H1 (cell line): ENCODE data around the gene STX8. TPM values are rescaled to one million over a fixed set of nuclear protein-coding genes. Genes with fewer than 3 reads are reported as not detected.

Source experiments
- CTCF ChIA-PET: fragments of 300-600 bp; sonication (Branson Sonifier 250); formaldehyde crosslinking; loops from one replicate; lab custom pipeline; 2021; ENCODE audit not compliant: partially characterized antibody; lab: Charles Lee
- POLR2A ChIA-PET: fragments of 300-600 bp; sonication (Branson Sonifier 250); formaldehyde crosslinking; loops from one replicate; lab custom pipeline; 2021; ENCODE audit warnings: inconsistent platforms; ENCODE audit not compliant: partially characterized antibody; lab: Charles Lee
- DNase-seq, 2 experiments: peaks; one replicate each; pipeline versions ENCODE4 v3.0.0 to v3.0.0-alpha.2; 2010 to 2022; ENCODE audit warnings: low spot score in 2 of 2, low read depth in 1 of 2, mixed read lengths in 1 of 2
- FAIRE-seq: peaks from 2 replicates; lab custom pipeline; 2011; peaks lifted over from hg19 to GRCh38; lab: Jason Lieb, UNC
- H2AFZ ChIP-seq: 2 replicates; pipeline ENCODE4 v1.8.1; 2012; ENCODE audit warnings: low read length, inconsistent platforms
- H2AK5ac ChIP-seq: 2 replicates; pipeline ENCODE4 v1.6.1; 2013; ENCODE audit warnings: low read depth, low read length
- H2BK120ac ChIP-seq: replicated peaks from 2 replicates; pipeline ENCODE3; 2013; ENCODE audit warnings: low read depth, low read length, inconsistent platforms
- H2BK12ac ChIP-seq: 2 replicates; pipeline ENCODE4 v1.6.1; 2013; ENCODE audit warnings: low read depth, low read length
- H2BK15ac ChIP-seq: 2 replicates; pipeline ENCODE4 v1.6.1; 2013; ENCODE audit warnings: low read length
- H2BK20ac ChIP-seq: 2 replicates; pipeline ENCODE4 v1.6.1; 2013; ENCODE audit warnings: low read length
- H2BK5ac ChIP-seq: 2 replicates; pipeline ENCODE4 v1.6.1; 2013; ENCODE audit warnings: low read depth, low read length
- H3K14ac ChIP-seq: 2 replicates; pipeline ENCODE4 v1.6.1; 2013; ENCODE audit warnings: inconsistent platforms; ENCODE audit not compliant: insufficient read length
- H3K18ac ChIP-seq: 2 replicates; pipeline ENCODE4 v1.6.1; 2013; ENCODE audit warnings: low read length; ENCODE audit errors: extremely low read depth
- H3K23ac ChIP-seq: 2 replicates; pipeline ENCODE4 v1.6.1; 2013; ENCODE audit warnings: inconsistent platforms; ENCODE audit not compliant: insufficient read length
- H3K23me2 ChIP-seq: 2 replicates; pipeline ENCODE4 v1.6.1; 2013; ENCODE audit warnings: low read depth, low read length
- H3K27ac ChIP-seq: 2 replicates; pipeline ENCODE4 v1.6.1; 2011; ENCODE audit warnings: low read depth, low read length, inconsistent platforms
- H3K27me3 ChIP-seq, 4 experiments: replicated peaks in 1 of 4; 1 replicate in 1 of 4; 2 replicates in 3 of 4; pipeline versions ENCODE4 v1.6.1 to v1.8.1; 2011 to 2013; ENCODE audit warnings: low read length in 3 of 4, mild to moderate bottlenecking in 3 of 4, inconsistent platforms in 2 of 4, mixed read lengths in 2 of 4, moderate library complexity in 1 of 4; ENCODE audit not compliant: control insufficient read depth in 3 of 4, insufficient read depth in 3 of 4; ENCODE audit errors: extremely low read depth in 1 of 4
- H3K36me3 ChIP-seq, 4 experiments: 2 replicates each; pipeline versions ENCODE4 v1.6.1 to v1.8.1; 2011 to 2013; ENCODE audit warnings: mild to moderate bottlenecking in 4 of 4, low read length in 3 of 4, moderate library complexity in 2 of 4, control low read depth in 1 of 4, inconsistent platforms in 1 of 4; ENCODE audit not compliant: insufficient read depth in 4 of 4, control insufficient read depth in 2 of 4
- H3K4ac ChIP-seq: replicated peaks from 2 replicates; pipeline ENCODE3; 2013; ENCODE audit warnings: low read length, low read depth, mixed read lengths, inconsistent platforms; ENCODE audit not compliant: insufficient read length
- H3K4me1 ChIP-seq, 4 experiments: replicated peaks in 1 of 4; 1 replicate in 1 of 4; 2 replicates in 3 of 4; pipeline versions ENCODE4 v1.6.1 to v1.8.1; 2011 to 2013; ENCODE audit warnings: low read length in 3 of 4, inconsistent platforms in 2 of 4, mixed read lengths in 1 of 4; ENCODE audit not compliant: insufficient read depth in 4 of 4, control insufficient read depth in 3 of 4
- H3K4me2 ChIP-seq, 2 experiments: 2 replicates each; pipeline versions ENCODE4 v1.6.1 to v1.8.1; 2011 to 2013; ENCODE audit warnings: low read depth in 2 of 2, low read length in 2 of 2, control low read depth in 1 of 2, inconsistent platforms in 1 of 2, mild to moderate bottlenecking in 1 of 2; ENCODE audit not compliant: insufficient read depth in 1 of 2
- H3K4me3 ChIP-seq, 4 experiments: fragments of 200-600, 300-600 bp in 1 of 4; sonication (generic), shearing (Covaris generic), sonication (Bioruptor Twin) in 1 of 4; 2 replicates each; pipeline versions ENCODE4 v1.5.1 to v1.8.1; 2011 to 2016; ENCODE audit warnings: low read length in 4 of 4, low read depth in 3 of 4, control low read depth in 2 of 4, inconsistent platforms in 2 of 4, mild to moderate bottlenecking in 2 of 4, mixed read lengths in 1 of 4, moderate library complexity in 1 of 4; ENCODE audit not compliant: insufficient read depth in 2 of 4; ENCODE audit errors: extremely low read depth in 1 of 4
- H3K56ac ChIP-seq: replicated peaks from 2 replicates; pipeline ENCODE3; 2013; ENCODE audit warnings: low read depth, mild to moderate bottlenecking, mixed read lengths, low read length, inconsistent platforms; ENCODE audit not compliant: insufficient read length
- H3K79me1 ChIP-seq: 2 replicates; pipeline ENCODE4 v1.6.1; 2013; ENCODE audit warnings: low read depth, low read length, control low read depth
- H3K79me2 ChIP-seq, 2 experiments: 2 replicates each; pipeline versions ENCODE4 v1.6.1 to v1.8.1; 2012 to 2013; ENCODE audit warnings: low read length in 2 of 2, mild to moderate bottlenecking in 2 of 2, inconsistent platforms in 1 of 2; ENCODE audit not compliant: insufficient read depth in 2 of 2, control insufficient read depth in 1 of 2
- H3K9ac ChIP-seq, 4 experiments: replicated peaks in 1 of 4; 1 replicate in 1 of 4; 2 replicates in 3 of 4; pipeline versions ENCODE4 v1.6.1 to v1.8.1; 2011 to 2013; ENCODE audit warnings: low read depth in 3 of 4, low read length in 3 of 4, control low read depth in 2 of 4, mild to moderate bottlenecking in 2 of 4, moderate library complexity in 2 of 4, inconsistent platforms in 1 of 4; ENCODE audit errors: extremely low read depth in 1 of 4
- H3K9me3 ChIP-seq, 2 experiments: 2 replicates each; pipeline versions ENCODE4 v1.6.1 to v1.8.1; 2012 to 2013; ENCODE audit warnings: mild to moderate bottlenecking in 2 of 2, moderate library complexity in 2 of 2, control low read depth in 1 of 2, inconsistent platforms in 1 of 2, low read depth in 1 of 2, low read length in 1 of 2, mixed read lengths in 1 of 2; ENCODE audit not compliant: insufficient read depth in 2 of 2
- H4K20me1 ChIP-seq, 2 experiments: replicated peaks in 1 of 2; 2 replicates each; pipeline versions ENCODE3 to v1.8.1; 2011 to 2013; ENCODE audit warnings: inconsistent platforms in 2 of 2, low read length in 2 of 2, mild to moderate bottlenecking in 1 of 2; ENCODE audit not compliant: insufficient read depth in 2 of 2, control insufficient read depth in 1 of 2
- H4K5ac ChIP-seq: 2 replicates; pipeline ENCODE4 v1.6.1; 2013; ENCODE audit warnings: low read length, low read depth, mixed read lengths, inconsistent platforms; ENCODE audit not compliant: insufficient read length
- H4K8ac ChIP-seq: 2 replicates; pipeline ENCODE4 v1.8.0; 2013; ENCODE audit warnings: mild to moderate bottlenecking, moderate library complexity, low read length, inconsistent platforms; ENCODE audit not compliant: insufficient read depth; ENCODE audit errors: extremely low read depth
- H4K91ac ChIP-seq: replicated peaks from 2 replicates; pipeline ENCODE3; 2013; ENCODE audit warnings: low read length, mixed read lengths, inconsistent platforms; ENCODE audit not compliant: insufficient read length
- CREB1 ChIP-seq: IDR thresholded peaks from 2 replicates; pipeline ENCODE4 v1.6.1; 2012; ENCODE audit warnings: inconsistent platforms
- FOSL1 ChIP-seq: IDR thresholded peaks from 2 replicates; pipeline ENCODE4 v1.6.1; 2011; ENCODE audit warnings: mild to moderate bottlenecking, low read depth, low read length, moderate library complexity; ENCODE audit not compliant: insufficient read depth
- SRF ChIP-seq: IDR thresholded peaks from 2 replicates; pipeline ENCODE4 v1.6.1; 2011; ENCODE audit warnings: mild to moderate bottlenecking, low read depth, low read length, moderate library complexity
- WGBS, 2 experiments: shearing (Covaris generic) in 1 of 2; methylation state at CpG; one replicate each; pipeline versions ENCODE4 v1.1.6 to v1.1.7; 2013 to 2015; ENCODE audit warnings: low lambda C conversion rate in 2 of 2, mixed read lengths in 2 of 2, inconsistent platforms in 1 of 2, low coverage in 1 of 2, missing lambda C conversion rate in 1 of 2; ENCODE audit not compliant: insufficient replicate concordance in 2 of 2, insufficient coverage in 1 of 2, insufficient read length in 1 of 2; ENCODE audit errors: extremely low coverage in 1 of 2, missing lambda C conversion rate in 1 of 2; 5-methylcytosine and 5-hydroxymethylcytosine counted together
- polyA plus RNA-seq, 7 experiments: library from polyadenylated mRNA; depleted of rRNA in 3 of 7; stranded (reverse) in 5 of 7; unstranded in 2 of 7; fragments of >200 nt in 5 of 7; fragments of 200-250 nt in 2 of 7; gene quantifications; 1 replicate in 5 of 7; 2 replicates in 1 of 7; 4 replicates in 1 of 7; pipeline versions ENCODE4 v1.2.1 to v1.2.3, GENCODE V29; 2011 to 2013; ENCODE audit warnings: missing spikeins in 2 of 7, mixed read lengths in 2 of 7
- total RNA-seq: library from RNA; stranded (reverse); fragmentation: NEBNext Ultra II Directional; extraction: Animal tissue kit (Norgen Biotek cat#: 25700); gene quantifications from 2 replicates; pipeline ENCODE4 v1.2.1, GENCODE V29; 2021

STX8 gene
- total and polyA plus RNA-seq, 2 of the 8 experiments (the other 6 are each of a cell fraction or from before 2014, with no cell fraction given): 22.8 to 42.5 TPM

GRCh38 chr17:9465210-9465921 is 110.3 kb downstream of the STX8 start:
- no peak overlapping the region for H4K5ac ChIP-seq
- H4K91ac ChIP-seq: no peak overlapping the region
- H3K23me2 ChIP-seq: no peaks in the 10 kb centered on the region
- ChIA-PET CTCF (interaction anchor here (0.5 to 1.2 kb wide), 7 partner anchors 24 to 1327 kb away, joined by 3 to 5 read pairs (median 3); no protein-coding TSS in a partner anchor), POLR2A (interaction anchor here (0.6 to 0.7 kb wide), 2 partner anchors 35 to 243 kb away, joined by 3 to 5 read pairs; no protein-coding TSS in a partner anchor)
- WGBS, 2 experiments: 91% methylated on average over 16 of the region's 16 CpGs; no CpG with 5 or more reads in 1 of the 2 experiments
- no peak overlapping the region for H2BK12ac ChIP-seq
- H3K14ac ChIP-seq: no peak overlapping the region
- no peaks in the 10 kb centered on the region; a peak in 1 of 7 replicates for H3K4me1 ChIP-seq
- H3K4me3 ChIP-seq: no peak overlapping the region
- H2AK5ac ChIP-seq: no peak overlapping the region
- H2BK120ac ChIP-seq: no peak overlapping the region
- no peak for DNase-seq
- no peak overlapping the region for H2BK15ac ChIP-seq
- no peak overlapping the region for H4K8ac ChIP-seq
- no peak overlapping the region for H2AFZ ChIP-seq
- no peak overlapping the region for H3K18ac ChIP-seq
- H3K9me3 ChIP-seq: no peaks in the 10 kb centered on the region
- no peak overlapping the region; a peak in 1 of 7 replicates for H3K9ac ChIP-seq
- H3K79me2 ChIP-seq: no peaks in the 10 kb centered on the region
- H3K4ac ChIP-seq: no peak overlapping the region
- no peaks in the 10 kb centered on the region for H3K36me3 ChIP-seq
- no peak overlapping the region for H3K4me2 ChIP-seq
- no peaks in the 10 kb centered on the region for H4K20me1 ChIP-seq
- H2BK5ac ChIP-seq: no peak overlapping the region
- no peak overlapping the region for H3K27ac ChIP-seq
- TF ChIP-seq SRF (no peak), FOSL1 (no peak), CREB1 (no peak)
- no peak overlapping the region for H3K56ac ChIP-seq
- FAIRE-seq: no peak
- H3K79me1 ChIP-seq: no peaks in the 10 kb centered on the region
- H2BK20ac ChIP-seq: no peak overlapping the region
- no peaks in the 10 kb centered on the region for H3K27me3 ChIP-seq
- no peak overlapping the region for H3K23ac ChIP-seq
